Gastroesophageal sphincter (tissue), 3 donors: Measurements from ENCODE around the gene PHF21B.

Experiments
- EP300 ChIP-seq: sonication (generic); formaldehyde crosslinking; IDR thresholded peaks from one replicate; pipeline ENCODE4 v1.6.1; 2017; ENCODE audit warnings: antibody characterized with exemption, mild to moderate bottlenecking
- POLR2A ChIP-seq, 2 donors: fragments of 450-650 bp; IDR thresholded peaks; one replicate each; pipeline ENCODE4 v1.6.1; 2017; ENCODE audit warnings: antibody characterized with exemption in 2 of 2, mild to moderate bottlenecking in 2 of 2, moderate library complexity in 1 of 2
- POLR2AphosphoS5 ChIP-seq: sonication (generic); formaldehyde crosslinking; IDR thresholded peaks from one replicate; pipeline ENCODE4 v1.6.1; 2017; ENCODE audit warnings: antibody characterized with exemption
- TF ChIP-seq, protein P1 (sequence below), 4 experiments: fragments of 200-600 bp in 2 of 4; fragments of 450-650 bp in 2 of 4; sonication (generic) in 1 of 4; IDR thresholded peaks; one replicate each; pipeline ENCODE4 v1.5.1; 2017 to 2019; ENCODE audit warnings: antibody characterized with exemption in 4 of 4, mild to moderate bottlenecking in 2 of 4, moderate library complexity in 2 of 4

DNA sequence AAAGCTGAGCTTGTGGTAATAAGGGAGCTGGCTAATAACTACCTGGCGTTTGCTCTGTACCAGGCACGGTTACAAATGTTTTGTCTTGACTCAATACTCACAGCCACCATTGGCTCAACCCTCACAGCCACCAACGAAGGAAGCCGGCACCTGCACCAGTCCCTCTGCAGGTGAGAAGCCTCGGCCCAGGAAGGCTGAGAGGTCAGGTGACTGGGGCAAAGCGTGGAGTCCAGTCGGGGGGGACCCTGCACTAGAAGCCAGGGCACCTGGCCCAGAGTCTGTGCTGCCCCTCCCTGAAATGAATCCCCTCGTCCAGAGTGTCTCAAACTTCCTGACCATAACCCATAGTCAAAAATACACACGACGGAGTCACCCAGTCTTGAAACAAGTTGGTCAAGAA is 90.1 kb downstream of the PHF21B start:
- TF ChIP-seq, protein P1, sequence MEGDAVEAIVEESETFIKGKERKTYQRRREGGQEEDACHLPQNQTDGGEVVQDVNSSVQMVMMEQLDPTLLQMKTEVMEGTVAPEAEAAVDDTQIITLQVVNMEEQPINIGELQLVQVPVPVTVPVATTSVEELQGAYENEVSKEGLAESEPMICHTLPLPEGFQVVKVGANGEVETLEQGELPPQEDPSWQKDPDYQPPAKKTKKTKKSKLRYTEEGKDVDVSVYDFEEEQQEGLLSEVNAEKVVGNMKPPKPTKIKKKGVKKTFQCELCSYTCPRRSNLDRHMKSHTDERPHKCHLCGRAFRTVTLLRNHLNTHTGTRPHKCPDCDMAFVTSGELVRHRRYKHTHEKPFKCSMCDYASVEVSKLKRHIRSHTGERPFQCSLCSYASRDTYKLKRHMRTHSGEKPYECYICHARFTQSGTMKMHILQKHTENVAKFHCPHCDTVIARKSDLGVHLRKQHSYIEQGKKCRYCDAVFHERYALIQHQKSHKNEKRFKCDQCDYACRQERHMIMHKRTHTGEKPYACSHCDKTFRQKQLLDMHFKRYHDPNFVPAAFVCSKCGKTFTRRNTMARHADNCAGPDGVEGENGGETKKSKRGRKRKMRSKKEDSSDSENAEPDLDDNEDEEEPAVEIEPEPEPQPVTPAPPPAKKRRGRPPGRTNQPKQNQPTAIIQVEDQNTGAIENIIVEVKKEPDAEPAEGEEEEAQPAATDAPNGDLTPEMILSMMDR (IDR thresholded peaks at IDR 0.05): no peak
- TF ChIP-seq POLR2A (IDR thresholded peaks at IDR 0.05) (no peak), POLR2AphosphoS5 (no peak), EP300 (no peak)
